ENCODE data around the gene SERP2.

Gene SERP2

DNA sequence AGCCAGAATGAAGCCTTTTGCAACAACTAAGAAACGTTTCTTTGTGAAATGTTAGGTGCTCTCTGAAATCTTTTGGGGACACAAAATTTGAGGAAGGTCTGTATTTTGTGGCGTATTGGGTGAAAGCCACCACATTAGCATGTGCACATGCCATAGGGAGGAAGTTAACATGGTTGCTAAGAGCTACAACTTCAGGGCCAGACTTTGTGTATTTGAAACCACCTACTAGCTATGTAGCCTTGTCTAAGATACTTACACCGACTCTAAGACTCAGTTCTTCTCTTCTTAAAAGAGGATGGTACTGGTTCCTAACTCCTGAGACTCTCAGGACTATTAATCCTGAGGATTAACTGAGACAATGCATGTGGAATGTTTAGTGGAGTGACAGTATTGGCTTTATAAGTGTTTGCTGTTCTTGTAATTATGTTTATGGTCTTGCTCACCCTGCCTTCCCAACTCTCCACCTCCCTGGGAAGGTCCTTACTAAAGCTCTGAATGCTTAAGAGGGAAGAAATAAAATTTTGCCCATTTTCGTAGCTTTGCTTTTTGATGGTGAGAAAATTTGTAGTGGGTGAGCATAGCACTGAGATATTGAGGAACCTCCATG is 15.5 kb downstream of the SERP2 start:
- no peak for DNase-seq

DNA sequence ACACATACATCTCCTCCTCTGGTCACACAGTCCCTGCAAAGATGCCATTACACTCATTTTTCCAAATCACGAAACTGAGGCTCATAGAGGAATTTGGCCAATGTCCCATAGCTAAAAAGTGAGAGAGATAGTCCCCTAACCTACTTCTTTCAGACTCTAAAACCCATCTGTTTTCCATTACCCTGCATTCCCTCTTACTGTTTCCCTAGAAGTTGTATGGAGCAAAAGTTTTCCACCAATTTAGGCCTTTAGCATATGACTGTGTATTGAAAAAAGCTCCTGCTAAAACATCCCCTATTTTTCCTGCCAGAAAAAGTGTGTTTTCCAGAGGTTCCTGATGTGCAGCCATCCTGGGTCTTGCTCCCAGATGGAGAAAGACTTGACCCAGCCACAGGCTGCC is 16.3 kb downstream of the SERP2 start:
- no peak for DNase-seq

DNA sequence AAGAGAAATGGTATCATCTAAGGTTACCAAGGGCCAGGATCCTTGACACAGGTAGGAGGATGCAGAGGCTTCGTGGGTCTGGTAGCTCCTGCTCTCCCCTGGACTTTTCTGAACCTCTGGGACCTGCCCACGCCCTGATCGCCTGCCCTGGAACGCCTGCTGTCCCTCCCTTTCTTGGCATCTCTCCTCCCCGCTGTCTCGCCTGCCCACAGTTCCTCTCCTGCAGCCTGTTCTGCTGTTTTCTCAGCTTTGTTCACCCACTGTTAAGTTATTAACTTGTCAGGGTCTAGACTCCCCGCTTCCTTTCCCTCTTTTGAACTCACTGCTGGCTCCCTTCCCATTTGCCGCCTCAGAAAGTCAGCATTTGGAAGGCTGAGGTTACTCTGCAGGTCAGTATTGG is 19.8 kb downstream of the SERP2 start:
- DNase-seq = no peak

DNA sequence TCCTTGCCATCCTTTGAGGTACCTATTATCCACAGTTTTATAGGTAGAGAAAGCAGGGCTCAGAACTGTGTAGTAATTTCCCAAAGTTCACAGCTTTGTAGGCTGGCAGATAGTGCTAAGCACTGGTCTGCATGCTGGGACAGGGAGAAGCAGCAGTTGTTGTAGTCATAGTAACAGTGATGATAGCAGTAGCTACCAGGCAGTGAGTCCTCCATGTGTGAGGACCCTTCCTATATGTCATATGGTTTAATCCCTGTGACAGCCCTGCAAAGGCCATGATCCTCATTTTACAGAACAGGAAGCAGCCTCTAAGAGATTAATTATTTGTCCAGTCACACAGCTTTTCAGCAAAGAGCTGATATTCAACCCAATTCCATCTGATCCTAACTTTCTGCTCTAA is 21.0 kb downstream of the SERP2 start:
- no peak for DNase-seq

DNA sequence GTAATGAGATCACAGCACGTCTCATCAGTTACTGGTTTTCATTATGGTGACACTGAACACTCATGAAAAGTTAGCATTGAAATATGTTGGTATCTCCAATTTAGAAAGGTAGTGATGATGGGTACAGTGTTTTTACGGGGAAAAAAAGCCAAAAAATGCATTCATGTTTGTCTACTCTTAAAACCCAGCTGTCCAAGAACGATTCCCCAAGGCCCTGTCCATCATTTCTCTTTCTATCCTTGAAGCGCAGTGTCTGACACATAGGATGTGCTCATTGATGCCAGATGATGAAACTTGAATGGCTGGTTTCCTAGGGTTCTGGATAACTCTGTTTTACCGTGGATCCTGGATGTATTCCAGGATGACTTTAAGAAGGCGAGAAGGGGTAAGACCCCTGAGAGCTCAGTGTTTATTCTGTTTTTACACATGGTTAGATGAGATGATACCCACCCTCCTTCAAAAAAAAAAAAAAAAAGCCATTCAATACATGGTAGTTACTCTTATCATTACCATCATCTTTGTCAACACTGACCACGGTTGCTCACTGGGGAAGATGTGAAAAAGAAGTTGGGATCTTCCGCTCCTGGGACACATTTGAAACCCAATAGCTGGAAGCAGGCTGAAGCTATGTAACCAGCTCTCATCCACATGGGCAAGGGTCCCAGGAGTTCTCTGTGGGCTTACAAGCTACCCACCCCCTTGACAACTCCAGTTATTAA is 22.5 kb downstream of the SERP2 start:
- no peak for DNase-seq

DNA sequence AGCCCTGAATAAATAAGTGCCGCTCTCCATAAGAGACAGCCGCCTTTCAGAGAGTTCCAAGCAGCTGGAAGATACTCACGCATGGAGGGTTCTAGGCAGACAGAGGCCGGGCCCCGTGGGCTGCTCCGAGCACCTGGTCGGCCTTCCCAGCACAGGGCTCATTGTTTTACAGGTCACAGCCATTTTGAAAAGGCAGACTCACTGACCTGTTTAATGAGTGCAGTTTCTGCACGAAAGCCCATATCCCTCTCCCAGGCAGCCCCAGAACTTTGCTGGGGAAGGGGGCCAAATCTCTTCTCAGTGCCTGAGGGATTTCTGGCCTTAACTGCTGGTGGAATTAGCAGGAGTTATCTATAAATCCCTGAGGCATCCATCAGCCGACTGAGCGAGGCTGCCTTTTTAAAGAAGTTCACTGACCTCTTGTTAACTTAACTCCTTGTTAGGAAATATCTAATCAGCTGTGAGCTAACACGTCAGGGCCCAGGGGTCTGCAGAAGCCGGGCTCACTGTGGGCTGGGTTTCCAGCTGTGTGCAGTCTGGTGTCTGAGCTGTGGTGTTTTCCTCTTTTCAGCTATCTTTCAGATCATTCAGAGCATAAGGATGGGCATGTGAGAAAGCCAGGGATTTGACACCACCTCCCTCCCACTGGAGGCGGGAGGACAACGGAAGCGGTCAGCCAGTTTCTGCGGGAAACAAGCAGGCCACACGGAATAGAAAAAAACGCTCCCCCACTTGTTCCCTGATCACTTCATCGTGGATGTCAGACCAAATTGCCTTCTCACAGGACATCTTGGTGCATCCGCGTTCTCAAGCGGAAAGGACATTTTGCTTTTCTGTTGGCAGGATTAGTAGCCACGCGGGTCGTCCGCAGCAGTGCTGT is 23.3 kb downstream of the SERP2 start:
- DNase-seq = no peak

DNA sequence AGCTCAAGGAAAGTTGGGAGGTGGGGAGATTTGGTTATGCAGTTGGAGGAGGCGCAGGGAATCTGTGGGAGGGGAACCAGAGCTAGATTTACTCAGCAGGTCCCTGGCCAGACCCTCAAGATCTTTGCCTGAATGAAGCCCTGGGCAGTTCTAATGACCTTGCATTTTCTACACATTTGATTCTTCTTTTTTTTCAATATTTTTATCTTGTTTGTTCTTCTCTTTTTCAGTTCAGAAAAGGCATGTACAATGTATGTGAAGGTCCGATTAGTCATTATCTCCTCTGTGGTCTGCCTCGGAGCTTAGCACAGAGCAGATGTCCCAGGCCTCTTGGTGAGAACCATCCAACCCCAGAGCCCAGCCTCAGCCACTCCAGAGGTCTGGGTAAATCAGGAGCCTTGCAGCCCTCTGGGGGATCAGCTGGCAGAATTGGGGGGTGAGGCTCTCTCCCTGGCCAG is 24.2 kb downstream of the SERP2 start:
- no peak for DNase-seq

DNA sequence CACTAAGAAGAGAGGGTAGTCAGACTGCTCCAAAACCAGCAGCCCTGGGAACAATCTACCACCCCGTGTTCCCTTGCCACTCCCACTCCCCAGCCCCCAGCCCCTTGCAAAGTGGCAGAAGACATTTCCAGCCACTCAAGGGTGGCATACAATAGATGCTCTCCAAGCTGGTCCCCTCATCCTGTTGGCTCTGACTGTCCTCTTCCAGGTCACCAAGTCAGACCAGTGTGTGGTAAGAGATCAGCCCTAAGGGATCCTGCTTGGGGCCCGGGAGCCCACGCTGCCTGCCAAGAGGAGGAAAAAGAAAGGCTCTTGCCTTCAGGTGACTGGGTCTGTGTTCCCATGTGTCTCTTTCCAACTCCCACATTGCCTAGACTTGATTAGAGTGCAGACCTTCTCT is 25.0 kb downstream of the SERP2 start:
- DNase-seq = no peak

DNA sequence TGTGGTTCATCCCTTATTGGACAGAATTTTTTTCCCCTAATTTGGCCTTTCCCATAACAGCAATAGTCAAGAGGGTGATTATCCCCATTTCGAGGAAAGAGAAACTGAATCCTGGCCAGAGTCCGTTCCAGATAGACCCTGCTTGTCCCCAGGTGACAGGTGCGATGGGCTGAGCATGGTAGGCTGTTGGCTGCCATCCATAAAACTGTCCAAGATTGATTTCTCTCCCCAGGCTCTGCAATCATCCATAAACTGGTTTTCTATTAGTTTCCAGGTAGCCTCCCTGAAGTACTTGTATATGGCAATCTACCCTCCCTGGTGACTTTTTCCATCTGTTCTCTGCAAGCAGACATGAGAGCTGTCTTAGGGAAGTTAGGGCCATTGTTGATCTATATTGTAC is 25.4 kb downstream of the SERP2 start:
- DNase-seq = peak; percentile 13

DNA sequence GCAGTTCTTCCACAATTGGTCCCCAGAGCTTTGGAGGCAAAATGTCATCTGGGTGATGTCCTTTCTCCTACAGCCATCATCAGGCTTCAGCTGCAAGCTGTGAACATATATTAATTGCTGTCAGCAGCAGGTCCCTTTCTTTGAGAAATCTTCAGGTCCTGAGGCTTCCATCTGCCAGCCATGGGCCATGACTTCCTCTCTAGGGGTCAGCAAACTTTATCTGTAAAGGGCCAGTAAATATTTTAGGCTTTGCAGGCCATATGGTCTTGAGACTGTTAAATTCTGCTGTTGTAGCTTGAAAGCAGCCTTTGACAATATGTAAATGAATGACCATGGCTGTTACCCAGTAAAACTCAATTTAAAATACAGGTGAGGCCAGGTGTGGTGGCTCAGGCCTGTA is 27.1 kb downstream of the SERP2 start:
- no peak for DNase-seq

DNA sequence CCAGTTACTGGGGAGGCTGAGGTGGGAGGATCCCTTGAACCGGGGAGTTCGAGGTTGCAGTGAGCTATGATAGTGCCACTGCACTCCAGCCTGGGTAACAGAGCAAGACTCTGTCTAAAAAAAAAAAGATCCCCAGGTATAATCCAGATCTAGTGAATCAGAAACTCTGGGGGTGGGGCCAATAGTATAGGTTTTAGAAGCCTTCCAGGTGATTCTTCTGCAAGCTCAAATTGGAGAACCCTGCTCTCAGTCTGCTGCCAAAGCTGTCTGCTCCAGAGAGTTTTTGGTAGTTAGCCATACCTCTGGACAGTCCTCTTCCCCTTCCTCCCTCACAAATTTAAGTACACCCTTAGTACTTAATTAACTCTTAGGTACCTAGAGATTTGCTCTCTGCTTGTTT is 28.0 kb downstream of the SERP2 start:
- no peak for DNase-seq

DNA sequence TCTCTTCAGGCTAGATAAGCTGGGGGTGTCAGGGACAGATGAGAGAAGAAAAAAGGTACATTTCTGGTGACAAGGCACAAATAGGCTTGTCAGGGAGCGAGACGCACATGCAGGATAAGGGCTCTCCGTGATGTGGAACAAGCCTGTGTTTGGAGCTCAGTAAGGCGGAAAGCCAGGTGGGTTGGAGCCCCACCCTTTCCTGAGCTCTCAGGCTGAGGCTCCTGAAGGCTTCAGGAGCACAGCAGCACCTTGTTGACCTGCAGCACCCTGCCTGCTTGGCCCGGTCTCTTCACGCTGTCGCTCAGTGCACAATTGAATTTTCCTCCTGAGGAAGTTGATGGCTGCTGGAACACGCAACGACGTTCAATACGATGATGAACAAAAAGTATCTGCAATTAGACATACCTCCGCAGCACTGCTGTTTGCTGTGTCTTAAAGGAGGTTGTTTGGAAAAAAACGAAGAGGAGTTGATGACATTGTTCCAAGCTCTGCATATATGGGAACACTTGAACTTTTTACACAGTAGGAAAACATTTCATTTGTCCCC is 29.3 kb downstream of the SERP2 start:
- no peak for DNase-seq

DNA sequence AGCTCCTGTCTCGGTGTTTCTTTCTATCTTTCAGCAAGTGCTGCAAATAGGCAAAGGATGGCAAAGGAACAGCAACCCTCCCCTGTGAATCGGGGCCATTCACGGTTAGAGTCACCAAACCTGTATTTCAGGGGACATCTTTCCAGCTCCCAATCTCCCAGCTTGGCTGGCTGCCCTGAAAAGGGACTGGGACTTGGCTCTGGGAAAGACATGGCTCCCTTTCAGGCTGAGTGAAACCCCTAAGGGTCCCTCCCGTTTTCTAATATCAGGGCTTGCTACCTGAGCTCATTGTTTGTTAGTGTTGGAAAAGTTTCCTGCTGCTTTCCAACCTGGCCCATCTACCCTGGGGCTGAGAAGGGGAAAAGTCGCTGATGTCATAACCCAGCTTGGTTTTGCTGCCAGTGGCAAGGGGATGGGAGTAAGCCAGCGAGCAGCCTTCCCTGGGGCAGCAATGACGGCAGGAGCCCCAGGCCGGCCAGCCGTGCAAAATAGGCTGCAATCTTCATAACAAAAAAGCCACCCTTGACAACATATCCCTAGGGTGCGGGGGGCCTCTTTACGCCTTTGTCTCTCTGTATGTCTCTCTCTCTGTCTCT is 29.9 kb downstream of the SERP2 start:
- DNase-seq = no peak

DNA sequence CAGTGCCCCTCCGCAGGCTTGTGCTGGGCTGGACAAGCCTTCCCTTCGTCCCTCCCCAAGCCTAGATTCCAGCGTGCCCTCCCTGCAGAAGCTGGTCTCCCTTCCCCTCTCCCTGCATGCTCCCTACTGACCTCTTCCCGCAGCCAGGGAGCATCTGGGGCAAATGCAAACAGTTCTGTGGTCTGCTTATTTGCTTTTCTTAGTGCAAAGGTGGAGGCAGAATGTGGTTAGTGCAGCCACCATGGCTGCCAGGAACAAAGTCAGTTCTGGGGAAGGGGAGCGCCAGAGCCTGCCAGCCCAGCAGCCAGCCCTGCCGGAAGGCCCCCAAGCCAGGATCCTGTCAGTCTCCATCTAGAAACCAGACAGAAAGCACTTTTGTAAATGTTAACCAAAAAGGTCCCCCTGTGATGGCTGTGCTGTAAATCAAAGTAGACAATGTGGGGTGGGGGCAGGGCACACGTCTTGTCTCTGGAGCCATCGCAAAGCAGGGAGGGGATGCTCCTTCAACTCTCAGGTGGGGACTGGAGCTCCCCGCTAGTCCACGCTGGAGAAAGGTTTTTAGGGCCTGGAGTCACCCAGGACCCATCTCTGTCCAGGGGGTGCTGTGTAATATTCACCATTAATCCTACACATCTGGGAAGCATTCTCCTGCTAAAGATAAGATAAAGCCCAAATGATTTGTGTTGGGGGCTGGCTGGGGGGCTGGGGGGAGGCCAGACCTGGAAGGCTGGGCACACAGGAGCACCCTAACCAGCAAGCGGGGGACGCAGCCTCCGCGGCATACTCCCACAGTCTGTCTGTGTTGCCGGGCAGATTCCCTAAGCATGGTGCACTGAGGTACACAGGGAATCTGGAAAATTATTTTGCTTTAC is 30.9 kb downstream of the SERP2 start:
- DNase-seq = peak; percentile 13

DNA sequence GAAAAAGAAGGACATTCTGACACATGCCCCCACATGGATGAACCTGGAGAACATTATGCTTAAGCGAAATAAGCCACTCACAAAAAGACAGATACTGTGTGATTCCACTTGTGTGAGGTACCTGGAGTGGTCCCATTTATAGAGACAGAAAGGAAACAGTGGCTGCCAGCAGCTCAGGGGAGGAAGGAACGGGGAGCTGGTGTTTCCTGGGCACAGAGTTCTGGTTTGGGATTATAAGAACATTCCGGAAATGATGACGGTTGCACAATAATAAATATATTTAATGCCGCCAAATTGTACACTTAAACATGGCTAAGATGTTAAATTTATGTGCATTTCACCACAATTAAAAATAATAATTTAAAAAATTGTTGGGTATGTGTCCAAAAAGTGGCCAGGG is 33.0 kb downstream of the SERP2 start:
- DNase-seq = no peak

DNA sequence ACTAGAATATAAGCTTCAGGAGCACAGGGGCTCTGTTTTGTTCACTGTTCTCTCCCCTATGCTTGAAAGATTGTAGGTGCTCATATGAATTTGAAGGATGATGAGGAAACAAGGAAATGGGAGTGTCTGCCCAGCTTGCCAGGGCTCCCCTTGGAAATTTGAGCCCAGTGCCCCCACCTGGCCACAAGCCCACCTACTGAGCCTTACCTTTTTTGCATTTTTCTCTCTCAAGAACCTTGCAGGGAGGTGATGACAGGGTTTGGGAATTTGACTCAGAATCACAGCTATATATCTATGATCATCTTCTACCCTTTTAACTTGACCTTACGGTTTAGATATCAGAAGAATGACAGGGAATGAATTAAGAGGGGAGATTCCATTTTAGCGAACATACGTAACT is 33.8 kb downstream of the SERP2 start:
- no peak for DNase-seq

DNA sequence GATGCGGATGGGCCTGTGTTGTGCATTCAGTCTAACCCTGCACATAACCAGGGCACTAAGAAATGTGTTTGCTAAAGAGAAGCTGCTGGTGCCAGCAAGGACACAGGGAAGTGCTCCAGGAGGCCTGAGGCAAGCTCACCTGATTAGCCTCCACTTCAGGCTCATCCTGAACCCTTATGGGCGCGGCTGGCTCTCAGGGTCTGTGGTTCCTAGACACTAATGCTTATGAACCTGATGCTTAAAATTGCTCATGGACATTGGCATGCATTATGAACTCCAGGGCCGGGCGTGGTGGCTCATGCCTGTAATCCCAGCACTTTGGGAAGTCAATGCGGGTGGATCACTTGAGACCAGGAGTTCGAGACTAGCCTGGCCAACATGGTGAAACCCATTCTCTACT is 34.3 kb downstream of the SERP2 start:
- DNase-seq = no peak

DNA sequence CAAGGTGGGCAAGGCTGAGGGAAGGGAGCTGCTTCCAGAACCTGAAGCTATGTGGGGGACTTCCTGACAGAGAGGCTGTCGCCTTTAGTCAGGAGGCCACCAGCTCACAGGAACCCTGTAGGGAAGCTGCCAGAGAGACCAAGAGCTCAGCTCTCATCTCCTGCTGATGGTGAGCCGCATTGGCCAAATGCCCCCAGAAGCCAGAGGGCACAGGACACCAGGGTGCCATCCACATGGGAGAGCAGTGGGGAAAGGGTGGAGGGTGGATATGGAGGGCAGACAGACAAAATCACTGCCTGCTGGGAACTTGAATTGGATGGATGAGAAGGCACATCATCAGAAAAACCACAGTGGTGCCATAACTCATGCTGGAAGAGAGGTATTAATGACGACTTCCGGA is 36.0 kb downstream of the SERP2 start:
- DNase-seq = no peak

DNA sequence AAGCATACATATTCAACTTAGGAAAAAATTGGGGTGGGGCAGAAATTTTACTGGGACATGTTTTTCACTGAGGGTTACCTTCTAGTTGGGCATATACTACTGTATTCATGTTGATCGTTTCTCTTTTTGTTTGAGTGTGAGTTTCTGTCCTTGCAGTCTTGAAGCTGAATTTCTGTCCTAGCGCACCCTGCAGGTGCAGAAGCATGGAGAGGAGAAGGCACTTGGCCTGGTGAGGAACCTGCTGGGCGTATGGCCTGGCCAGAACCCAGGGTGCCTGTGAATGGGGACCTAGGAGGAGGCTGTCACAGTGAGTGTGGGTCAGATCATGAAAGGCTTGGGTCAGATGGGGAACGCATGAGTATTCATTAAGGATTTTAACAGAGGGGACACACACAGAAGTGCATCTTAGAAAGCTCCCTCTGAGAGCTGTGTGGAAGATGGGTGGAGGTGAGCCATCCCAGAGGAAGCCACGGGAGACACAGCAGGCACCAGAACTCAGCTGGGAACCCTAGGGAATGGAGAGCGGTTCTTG is 36.8 kb downstream of the SERP2 start:
- no peak for DNase-seq

DNA sequence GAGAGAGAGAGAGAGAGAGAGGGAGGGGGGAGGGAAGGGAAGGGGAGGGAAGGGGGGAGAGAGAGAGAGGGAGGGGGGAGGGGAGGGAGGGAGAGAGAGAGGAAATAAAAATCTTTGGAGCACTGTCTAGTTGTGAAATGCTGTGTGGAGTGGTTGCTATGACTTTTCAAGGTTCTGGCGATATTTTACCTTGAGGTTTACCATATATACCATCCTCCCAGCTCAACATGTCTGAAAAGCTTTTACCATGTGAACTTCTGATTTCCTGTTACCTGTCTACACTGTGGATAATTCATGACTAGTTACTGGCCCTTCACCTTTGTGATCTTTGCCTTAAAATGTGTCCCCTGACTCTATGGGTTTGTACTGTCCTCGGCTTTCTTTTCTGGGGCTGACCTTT is 38.2 kb downstream of the SERP2 start:
- no peak for DNase-seq

DNA sequence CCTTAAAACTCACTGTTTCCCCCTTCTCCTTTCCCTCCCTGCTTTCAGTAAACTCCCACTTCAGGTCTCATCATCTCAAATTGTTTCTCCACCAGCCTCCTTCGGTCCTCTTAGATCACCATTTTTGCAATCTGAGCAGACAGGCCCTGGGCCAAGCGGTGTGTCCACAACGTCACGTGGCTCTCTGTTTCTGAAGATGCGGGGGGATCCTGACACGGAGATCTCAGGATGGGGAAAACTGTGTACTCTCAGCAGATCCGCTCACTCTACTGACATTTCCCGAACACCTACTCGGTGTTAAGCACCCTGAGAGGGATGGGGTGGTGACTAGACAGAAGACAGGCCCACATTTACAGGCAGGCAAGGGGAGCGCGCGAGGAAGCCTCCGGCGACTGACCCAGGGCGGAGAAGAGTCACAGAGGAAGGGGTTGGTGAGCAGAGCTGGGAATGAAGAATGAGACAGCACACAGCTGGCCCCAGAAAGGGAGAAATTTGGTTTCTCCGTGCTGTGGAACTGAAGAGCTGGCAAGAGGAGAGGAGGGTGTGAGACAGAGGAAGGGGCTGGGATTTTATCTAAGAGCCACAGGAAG is 38.8 kb downstream of the SERP2 start:
- no peak for DNase-seq

DNA sequence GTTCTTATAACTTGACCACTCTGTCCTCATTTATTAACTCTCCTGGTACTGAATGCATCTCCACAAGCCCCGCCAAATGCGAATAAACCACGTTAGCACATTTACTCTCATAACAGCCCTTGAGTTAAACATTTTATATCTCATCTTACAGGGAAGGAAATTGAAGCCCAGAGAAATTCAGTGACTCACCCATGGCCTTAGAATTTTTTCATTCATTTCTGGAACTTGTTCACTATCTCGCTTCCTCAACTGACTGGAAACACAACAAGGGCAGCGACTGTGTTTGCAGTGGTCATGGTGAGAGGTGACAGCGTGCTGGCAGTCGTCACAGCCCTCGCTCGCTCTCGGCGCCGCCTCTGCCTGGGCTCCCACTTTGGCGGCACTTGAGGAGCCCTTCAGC is 39.5 kb downstream of the SERP2 start:
- no peak for DNase-seq
